Adrenal gland (tissue), 12 donors: ENCODE data around the gene CA9. TPM values are rescaled to one million over a fixed set of nuclear protein-coding genes. Genes with fewer than 3 reads are reported as not detected.

Experiments
- DNase-seq, 7 donors: peaks; one replicate each; pipeline ENCODE4 v3.0.0-alpha.2; 2019 to 2020
- H3K27ac ChIP-seq, 5 donors: fragments of 200-600 bp; sonication (generic) in 4 of 5; 1 replicate in 3 of 5; 2 replicates in 2 of 5; pipeline versions ENCODE4 v1.5.1 to v1.8.0; 2016 to 2020; ENCODE audit warnings: mild to moderate bottlenecking in 1 of 5
- H3K27me3 ChIP-seq: fragments of 200-600 bp; 2 replicates; pipeline ENCODE4 v1.8.0; 2021
- H3K36me3 ChIP-seq, 2 donors: fragments of 200-600 bp; replicated peaks in 1 of 2; 1 replicate in 1 of 2; 2 replicates in 1 of 2; pipeline versions ENCODE4 v1.5.1 to v1.8.0; 2018 to 2022
- H3K4me1 ChIP-seq, 2 donors: fragments of 200-600 bp; replicated peaks in 1 of 2; 1 replicate in 1 of 2; 2 replicates in 1 of 2; pipeline versions ENCODE4 v1.5.1 to v1.8.0; 2018 to 2021
- H3K4me3 ChIP-seq, 4 donors: fragments of 200-600 bp; sonication (generic) in 3 of 4; one replicate each; pipeline ENCODE4 v1.5.1; 2016 to 2018
- H3K9me3 ChIP-seq, 3 donors: fragments of 200-600 bp; sonication (generic) in 1 of 3; replicated peaks in 1 of 3; 1 replicate in 2 of 3; 2 replicates in 1 of 3; pipeline versions ENCODE4 v1.5.1 to v1.8.0; 2016 to 2021
- CTCF ChIP-seq, 6 experiments: fragments of 450-650 bp in 4 of 6; fragments of 200-600 bp in 2 of 6; sonication (generic) in 1 of 6; IDR thresholded peaks; 1 replicate in 5 of 6; 2 replicates in 1 of 6; pipeline versions ENCODE4 v1.5.1 to v1.8.0; 2016 to 2021; ENCODE audit warnings: antibody characterized with exemption in 6 of 6, mild to moderate bottlenecking in 2 of 6, moderate library complexity in 1 of 6
- POLR2A ChIP-seq, 2 donors: fragments of 450-650 bp; IDR thresholded peaks; one replicate each; pipeline ENCODE4 v1.6.1; 2017; ENCODE audit warnings: antibody characterized with exemption in 2 of 2, mild to moderate bottlenecking in 2 of 2, moderate library complexity in 1 of 2
- WGBS, 4 donors: extraction: QIAGEN DNeasy Blood & Tissue Kit in 2 of 4; methylation state at CpG; one replicate each; pipeline versions ENCODE4 v1.1.5 to v1.1.7; 2013 to 2017; 5-methylcytosine and 5-hydroxymethylcytosine counted together
- intact Hi-C, 2 donors: fragments of 100-400 bp; cut with DNase I; formaldehyde crosslinking; loops; one replicate each; pipeline versions ENCODE4 v1.14.1 to v1.15.0; 2022 to 2023
- polyA plus RNA-seq, 3 donors: library from polyadenylated mRNA; stranded (reverse); fragments of 200-250 nt in 2 of 3; fragments of 350-450 nt in 1 of 3; fragmentation: Illumina TruSeq in 1 of 3; extraction: RNeasy Lipid Tissue Mini Kit (QIAGEN cat#74804) in 1 of 3; gene quantifications; one replicate each; pipeline ENCODE4 v1.2.3, GENCODE V29; 2013 to 2014
- total RNA-seq, 9 donors: library from RNA; depleted of rRNA in 4 of 9; stranded (reverse); fragments of >200 nt in 4 of 9; fragments of 120-200 nt in 1 of 9; fragmentation: NEBNext Ultra II Directional in 1 of 9; extraction: Animal tissue kit (Norgen Biotek cat#: 25700) in 1 of 9; gene quantifications; one replicate each; pipeline versions ENCODE4 v1.1.0 to v1.2.4, GENCODE V29; 2013 to 2023
- donor health status: healthy with polysubstance abuse.
- donor health status: Bipolar disorder and iron deficiency.
- donor health status: DM: yes; HTN: yes; CAD: no.
- donor health status: DM: no; HTN: no; CAD: no.
- donor health status: DM: no; HTN: no; CAD: no.
- donor health status: DM: yes; HTN: yes; CAD: no.

CA9 gene
- total and polyA plus RNA-seq, 12 donors: 0.28 to 13.7 (median 1.4) TPM

- intact Hi-C loops: no loop called here
- 92 to 95% (median 93%) methylated on average over 9 to 10 of the region's 10 CpGs for WGBS, 4 donors
- TF ChIP-seq CTCF (IDR thresholded peaks at IDR 0.05) (no peak), POLR2A (IDR thresholded peaks at IDR 0.05) (no peak)
Observed at GRCh38 chr9:35684921-35685320, 11.2 kb downstream of the CA9 start.

GRCh38 chr9:35685506-35685905 lies 11.8 kb downstream of the CA9 start:
- TF ChIP-seq POLR2A (IDR thresholded peaks at IDR 0.05): no peak
- no peak for TF ChIP-seq CTCF (IDR thresholded peaks at IDR 0.05)
- no peaks in the 10 kb centered on the region for H3K9me3 ChIP-seq
- WGBS, 4 donors: 72 to 76% (median 72%) methylated on average over 11 to 13 of the region's 13 CpGs
- no peak overlapping the region for H3K27ac ChIP-seq
- no peaks in the 10 kb centered on the region for H3K27me3 ChIP-seq
- H3K4me3 ChIP-seq: no peak overlapping the region
- intact Hi-C loops: no loop called here
- H3K36me3 ChIP-seq: peaks cover 0 to 34% of the 10 kb centered on the region in 2 donors
- H3K4me1 ChIP-seq: peaks cover 24 to 31% of the 10 kb centered on the region in 2 donors
- no peak for DNase-seq

More at GRCh38 chr9:35684921-35685320, 11.2 kb downstream of the CA9 start:
- Histone ChIP-seq H3K27me3 (no peaks in the 10 kb centered on the region), H3K36me3 (peaks cover 0 to 34% of the 10 kb centered on the region in 2 donors), H3K9me3 (no peaks in the 10 kb centered on the region), H3K4me3 (no peak overlapping the region), H3K27ac (no peak overlapping the region), H3K4me1 (peaks cover 21 to 31% of the 10 kb centered on the region in 2 donors)
- DNase-seq: no peak

GRCh38 chr9:35686222-35687203 lies 12.8 kb downstream of the CA9 start:
- Histone ChIP-seq H3K36me3 (peaks cover 0 to 34% of the 10 kb centered on the region in 2 donors), H3K27me3 (no peaks in the 10 kb centered on the region), H3K27ac (peak overlapping the region in 3 of 5 donors; percentile 21 to 89 (median 31)), H3K4me1 (peaks cover 24 to 36% of the 10 kb centered on the region in 2 donors), H3K4me3 (no peak overlapping the region), H3K9me3 (no peaks in the 10 kb centered on the region)
- TF ChIP-seq POLR2A (IDR thresholded peaks at IDR 0.05): no peak
- TF ChIP-seq CTCF (IDR thresholded peaks at IDR 0.05): no peak
- peak in 1 of 7 donors; percentile 52 for DNase-seq
- intact Hi-C loops: no loop called here
- WGBS, 4 donors: 59 to 71% (median 64%) methylated on average over 11 of the region's 11 CpGs

- TF ChIP-seq CTCF (IDR thresholded peaks at IDR 0.05): no peak
- TF ChIP-seq POLR2A (IDR thresholded peaks at IDR 0.05): no peak
- peaks cover 24 to 38% of the 10 kb centered on the region in 2 donors for H3K4me1 ChIP-seq
- no peaks in the 10 kb centered on the region for H3K9me3 ChIP-seq
- no peak for DNase-seq
- peaks cover 0 to 33% of the 10 kb centered on the region in 2 donors for H3K36me3 ChIP-seq
- H3K27ac ChIP-seq: peak overlapping the region in 3 of 5 donors; percentile 38 to 93 (median 89)
- WGBS, 4 donors: 70 to 83% (median 79%) methylated on average over 2 of the region's 2 CpGs
- intact Hi-C loops: no loop called here
- H3K4me3 ChIP-seq: peak overlapping the region in 1 of 4 donors; percentile 7
- H3K27me3 ChIP-seq: no peaks in the 10 kb centered on the region
Observed at GRCh38 chr9:35687306-35687705, 13.6 kb downstream of the CA9 start.
